HepG2 (cell line): ENCODE measurements around the gene AHR. TPM values are rescaled to one million over a fixed set of nuclear protein-coding genes. Genes with fewer than 3 reads are reported as not detected.

Experiments
- CBX1 ChIP-seq: IDR thresholded peaks from one replicate; pipeline ENCODE4 v1.6.1; 2016; ENCODE audit warnings: antibody characterized with exemption, low read depth
- FOSL2 ChIP-seq: sonication (generic); formaldehyde crosslinking; IDR thresholded peaks from 2 replicates; pipeline ENCODE4 v1.4.0; 2020; ENCODE audit warnings: missing genetic modification reagents
- POLR2G ChIP-seq: fragments of 200-400 bp; formaldehyde crosslinking; IDR thresholded peaks from 2 replicates; pipeline ENCODE4 v1.6.1; 2018; ENCODE audit warnings: mild to moderate bottlenecking, low read depth, low read length, moderate library complexity
- SAP130 ChIP-seq: IDR thresholded peaks from 2 replicates; pipeline ENCODE4 v1.6.1; 2016; ENCODE audit warnings: low read depth
- polyA plus RNA-seq, 8 experiments: library from polyadenylated mRNA; depleted of rRNA in 3 of 8; stranded (reverse) in 7 of 8; unstranded in 1 of 8; fragments of >200 nt; fragmentation: Illumina TruSeq in 4 of 8; extraction: Trizol in 4 of 8; gene quantifications; 2 replicates each; pipeline versions ENCODE4 v1.2.1 to v1.2.3, GENCODE V29; 2011 to 2016; ENCODE audit warnings: low read depth in 4 of 8, missing spikeins in 1 of 8, mixed read lengths in 1 of 8; ENCODE audit not compliant: insufficient read depth in 1 of 8
- total RNA-seq, 5 experiments: library from RNA; depleted of rRNA; stranded (reverse); fragments of >200 nt; fragmentation: Illumina TruSeq; extraction: Trizol; gene quantifications; 2 replicates each; pipeline ENCODE4 v1.2.3, GENCODE V29; 2016; ENCODE audit warnings: low read depth in 1 of 5
- TF ChIP-seq, protein P1 (sequence below): IDR thresholded peaks from 2 replicates; pipeline ENCODE4 v1.6.1; 2016; ENCODE audit warnings: low read depth
- TF ChIP-seq, protein P2 (sequence below): IDR thresholded peaks from 2 replicates; pipeline ENCODE4 v1.4.0; 2020; ENCODE audit warnings: mild to moderate bottlenecking, missing genetic modification reagents
- TF ChIP-seq, protein P3 (sequence below): sonication (generic); formaldehyde crosslinking; IDR thresholded peaks from 2 replicates; pipeline ENCODE4 v1.4.0; 2020; ENCODE audit warnings: mild to moderate bottlenecking, missing genetic modification reagents

The AHR gene
- total and polyA plus RNA-seq, 2 of the 13 experiments (the other 11 are each of a cell fraction or from before 2014, with no cell fraction given) = 9.0 to 31.3 TPM

GRCh38 chr7:17307000-17307399, 8.5 kb downstream of the AHR start (continued):
- TF ChIP-seq SAP130 (CRISPR knock-in tag) (peak; percentile 53), POLR2G (no peak), CBX1 (no peak), FOSL2 (CRISPR knock-in tag) (peak; percentile 38; the same call in 1 of the 2 replicates)
- TF ChIP-seq, protein P1, sequence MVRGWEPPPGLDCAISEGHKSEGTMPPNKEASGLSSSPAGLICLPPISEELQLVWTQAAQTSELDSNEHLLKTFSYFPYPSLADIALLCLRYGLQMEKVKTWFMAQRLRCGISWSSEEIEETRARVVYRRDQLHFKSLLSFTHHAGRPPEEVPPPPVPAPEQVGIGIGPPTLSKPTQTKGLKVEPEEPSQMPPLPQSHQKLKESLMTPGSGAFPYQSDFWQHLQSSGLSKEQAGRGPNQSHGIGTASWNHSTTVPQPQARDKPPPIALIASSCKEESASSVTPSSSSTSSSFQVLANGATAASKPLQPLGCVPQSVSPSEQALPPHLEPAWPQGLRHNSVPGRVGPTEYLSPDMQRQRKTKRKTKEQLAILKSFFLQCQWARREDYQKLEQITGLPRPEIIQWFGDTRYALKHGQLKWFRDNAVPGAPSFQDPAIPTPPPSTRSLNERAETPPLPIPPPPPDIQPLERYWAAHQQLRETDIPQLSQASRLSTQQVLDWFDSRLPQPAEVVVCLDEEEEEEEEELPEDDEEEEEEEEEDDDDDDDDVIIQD (CRISPR knock-in tag) = peak; percentile 19; the same call in 1 of the 2 replicates
- TF ChIP-seq, protein P2, sequence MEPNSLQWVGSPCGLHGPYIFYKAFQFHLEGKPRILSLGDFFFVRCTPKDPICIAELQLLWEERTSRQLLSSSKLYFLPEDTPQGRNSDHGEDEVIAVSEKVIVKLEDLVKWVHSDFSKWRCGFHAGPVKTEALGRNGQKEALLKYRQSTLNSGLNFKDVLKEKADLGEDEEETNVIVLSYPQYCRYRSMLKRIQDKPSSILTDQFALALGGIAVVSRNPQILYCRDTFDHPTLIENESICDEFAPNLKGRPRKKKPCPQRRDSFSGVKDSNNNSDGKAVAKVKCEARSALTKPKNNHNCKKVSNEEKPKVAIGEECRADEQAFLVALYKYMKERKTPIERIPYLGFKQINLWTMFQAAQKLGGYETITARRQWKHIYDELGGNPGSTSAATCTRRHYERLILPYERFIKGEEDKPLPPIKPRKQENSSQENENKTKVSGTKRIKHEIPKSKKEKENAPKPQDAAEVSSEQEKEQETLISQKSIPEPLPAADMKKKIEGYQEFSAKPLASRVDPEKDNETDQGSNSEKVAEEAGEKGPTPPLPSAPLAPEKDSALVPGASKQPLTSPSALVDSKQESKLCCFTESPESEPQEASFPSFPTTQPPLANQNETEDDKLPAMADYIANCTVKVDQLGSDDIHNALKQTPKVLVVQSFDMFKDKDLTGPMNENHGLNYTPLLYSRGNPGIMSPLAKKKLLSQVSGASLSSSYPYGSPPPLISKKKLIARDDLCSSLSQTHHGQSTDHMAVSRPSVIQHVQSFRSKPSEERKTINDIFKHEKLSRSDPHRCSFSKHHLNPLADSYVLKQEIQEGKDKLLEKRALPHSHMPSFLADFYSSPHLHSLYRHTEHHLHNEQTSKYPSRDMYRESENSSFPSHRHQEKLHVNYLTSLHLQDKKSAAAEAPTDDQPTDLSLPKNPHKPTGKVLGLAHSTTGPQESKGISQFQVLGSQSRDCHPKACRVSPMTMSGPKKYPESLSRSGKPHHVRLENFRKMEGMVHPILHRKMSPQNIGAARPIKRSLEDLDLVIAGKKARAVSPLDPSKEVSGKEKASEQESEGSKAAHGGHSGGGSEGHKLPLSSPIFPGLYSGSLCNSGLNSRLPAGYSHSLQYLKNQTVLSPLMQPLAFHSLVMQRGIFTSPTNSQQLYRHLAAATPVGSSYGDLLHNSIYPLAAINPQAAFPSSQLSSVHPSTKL (CRISPR knock-in tag) = peak; percentile 80
- TF ChIP-seq, protein P3, sequence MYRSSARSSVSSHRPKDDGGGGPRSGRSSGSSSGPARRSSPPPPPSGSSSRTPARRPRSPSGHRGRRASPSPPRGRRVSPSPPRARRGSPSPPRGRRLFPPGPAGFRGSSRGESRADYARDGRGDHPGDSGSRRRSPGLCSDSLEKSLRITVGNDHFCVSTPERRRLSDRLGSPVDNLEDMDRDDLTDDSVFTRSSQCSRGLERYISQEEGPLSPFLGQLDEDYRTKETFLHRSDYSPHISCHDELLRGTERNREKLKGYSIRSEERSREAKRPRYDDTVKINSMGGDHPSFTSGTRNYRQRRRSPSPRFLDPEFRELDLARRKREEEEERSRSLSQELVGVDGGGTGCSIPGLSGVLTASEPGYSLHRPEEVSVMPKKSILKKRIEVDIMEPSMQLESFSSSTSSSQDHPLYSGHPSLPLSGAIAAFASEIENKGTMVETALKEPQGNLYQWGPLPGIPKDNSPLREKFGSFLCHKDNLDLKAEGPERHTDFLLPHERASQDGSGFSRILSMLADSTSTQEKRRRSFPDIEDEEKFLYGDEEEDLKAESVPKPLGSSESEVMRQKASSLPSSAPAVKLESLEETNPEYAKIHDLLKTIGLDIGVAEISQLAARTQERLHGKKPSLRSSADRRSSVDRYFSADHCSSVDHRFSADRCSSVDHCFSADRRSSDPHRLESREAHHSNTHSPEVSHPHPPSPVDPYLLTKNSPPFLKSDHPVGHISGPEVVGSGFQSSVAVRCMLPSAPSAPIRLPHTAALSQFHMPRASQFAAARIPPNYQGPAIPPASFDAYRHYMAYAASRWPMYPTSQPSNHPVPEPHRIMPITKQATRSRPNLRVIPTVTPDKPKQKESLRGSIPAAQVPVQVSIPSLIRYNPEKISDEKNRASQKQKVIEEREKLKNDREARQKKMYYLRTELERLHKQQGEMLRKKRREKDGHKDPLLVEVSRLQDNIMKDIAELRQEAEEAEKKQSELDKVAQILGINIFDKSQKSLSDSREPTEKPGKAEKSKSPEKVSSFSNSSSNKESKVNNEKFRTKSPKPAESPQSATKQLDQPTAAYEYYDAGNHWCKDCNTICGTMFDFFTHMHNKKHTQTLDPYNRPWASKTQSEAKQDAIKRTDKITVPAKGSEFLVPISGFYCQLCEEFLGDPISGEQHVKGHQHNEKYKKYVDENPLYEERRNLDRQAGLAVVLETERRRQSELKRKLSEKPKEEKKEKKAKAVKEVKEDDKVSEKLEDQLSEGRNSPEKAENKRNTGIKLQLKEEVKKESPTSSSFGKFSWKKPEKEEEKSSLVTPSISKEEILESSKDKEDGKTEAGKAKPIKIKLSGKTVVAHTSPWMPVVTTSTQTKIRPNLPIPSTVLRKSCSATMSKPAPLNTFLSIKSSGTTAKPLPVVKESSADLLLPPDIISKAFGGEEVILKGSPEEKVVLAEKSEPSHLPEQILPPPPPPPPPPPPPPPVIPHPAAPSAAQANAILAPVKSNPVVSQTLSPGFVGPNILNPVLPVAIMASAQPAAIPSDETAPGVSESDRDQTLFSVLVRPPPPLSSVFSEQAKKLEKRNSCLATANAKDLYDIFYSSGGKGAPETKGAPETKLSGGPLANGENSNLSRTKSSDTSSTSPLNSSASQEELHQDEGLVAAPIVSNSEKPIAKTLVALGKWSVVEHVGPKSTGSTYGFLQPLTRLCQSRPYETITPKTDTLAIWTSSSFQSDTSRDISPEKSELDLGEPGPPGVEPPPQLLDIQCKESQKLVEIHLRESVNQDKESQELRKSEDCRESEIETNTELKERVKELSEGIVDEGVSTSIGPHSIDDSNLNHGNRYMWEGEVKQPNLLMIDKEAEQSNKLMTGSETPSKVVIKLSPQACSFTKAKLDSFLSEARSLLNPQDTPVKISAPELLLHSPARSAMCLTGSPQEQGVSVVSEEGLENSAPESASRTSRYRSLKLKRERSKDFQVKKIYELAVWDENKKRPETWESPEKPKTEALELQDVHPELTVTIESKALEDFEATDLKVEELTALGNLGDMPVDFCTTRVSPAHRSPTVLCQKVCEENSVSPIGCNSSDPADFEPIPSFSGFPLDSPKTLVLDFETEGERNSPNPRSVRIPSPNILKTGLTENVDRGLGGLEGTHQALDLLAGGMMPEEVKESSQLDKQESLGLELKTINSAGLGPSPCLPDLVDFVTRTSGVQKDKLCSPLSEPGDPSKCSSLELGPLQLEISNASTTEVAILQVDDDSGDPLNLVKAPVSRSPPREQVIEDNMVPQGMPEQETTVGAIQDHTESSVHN (CRISPR knock-in tag) = no peak
